SK-N-SH treated with all-trans-retinoic acid at 6 μM for 48 hours (cell line): ENCODE measurements around the gene SMIM9.

Experiments used
- ATAC-seq: fragments of 200-7000 bp; cut with Tn5 transposase; 3 replicates; pipeline ENCODE4 v1.9.1; 2020; ENCODE audit warnings: mild to moderate bottlenecking, moderate library complexity
- ARNTL ChIP-seq: fragments of 450-650 bp; formaldehyde crosslinking; IDR thresholded peaks from 2 replicates; pipeline ENCODE4 v1.5.0; 2020; ENCODE audit warnings: low read depth, mild to moderate bottlenecking, moderate library complexity, borderline replicate concordance
- BACH2 ChIP-seq: fragments of 250-450 bp; sonication (Bioruptor Pico); IDR thresholded peaks from 2 replicates; pipeline ENCODE4 v1.9.0; 2021; ENCODE audit warnings: mild to moderate bottlenecking, borderline replicate concordance
- CREB5 ChIP-seq: fragments of 250-450 bp; sonication (Bioruptor Pico); IDR thresholded peaks from 2 replicates; pipeline ENCODE4 v1.5.1; 2020; ENCODE audit warnings: low read depth, mild to moderate bottlenecking, moderate library complexity
- CSDC2 ChIP-seq: fragments of 250-450 bp; sonication (Bioruptor Pico); IDR thresholded peaks from 2 replicates; pipeline ENCODE4 v1.5.0; 2020; ENCODE audit warnings: mild to moderate bottlenecking, moderate library complexity
- ESRRG ChIP-seq: fragments of 250-450 bp; sonication (Bioruptor Pico); IDR thresholded peaks from 2 replicates; pipeline ENCODE4 v1.6.1; 2021; ENCODE audit warnings: mild to moderate bottlenecking
- GLIS3 ChIP-seq: fragments of 250-450 bp; sonication (Bioruptor Pico); IDR thresholded peaks from 2 replicates; pipeline ENCODE4 v1.5.0; 2020; ENCODE audit warnings: mild to moderate bottlenecking, moderate library complexity
- ISL1 ChIP-seq: fragments of 250-450 bp; sonication (Bioruptor Pico); IDR thresholded peaks from 2 replicates; pipeline ENCODE4 v2.1.2; 2022; ENCODE audit warnings: mild to moderate bottlenecking, moderate library complexity
- OSR1 ChIP-seq: fragments of 250-450 bp; sonication (Bioruptor Pico); IDR thresholded peaks from 2 replicates; pipeline ENCODE4 v1.8.0; 2022; ENCODE audit warnings: moderate library complexity, mild to moderate bottlenecking, inconsistent platforms
- PATZ1 ChIP-seq: fragments of 250-450 bp; sonication (Bioruptor Pico); IDR thresholded peaks from 2 replicates; pipeline ENCODE4 v1.8.0; 2020; ENCODE audit warnings: mild to moderate bottlenecking, moderate library complexity, borderline replicate concordance
- POU6F1 ChIP-seq: fragments of 250-450 bp; sonication (Bioruptor Pico); IDR thresholded peaks from 2 replicates; pipeline ENCODE4 v1.8.0; 2021; ENCODE audit warnings: low read depth, mild to moderate bottlenecking, moderate library complexity, borderline replicate concordance
- PPARA ChIP-seq: fragments of 250-450 bp; sonication (Bioruptor Pico); IDR thresholded peaks from 2 replicates; pipeline ENCODE4 v1.5.0; 2020; ENCODE audit warnings: mild to moderate bottlenecking, borderline replicate concordance
- RARB ChIP-seq: fragments of 250-450 bp; sonication (Bioruptor Pico); IDR thresholded peaks from 2 replicates; pipeline ENCODE4 v1.8.0; 2021; ENCODE audit warnings: mild to moderate bottlenecking, moderate library complexity
- SNAI2 ChIP-seq: fragments of 250-450 bp; sonication (Bioruptor Pico); IDR thresholded peaks from 2 replicates; pipeline ENCODE4 v1.5.0; 2020; ENCODE audit warnings: mild to moderate bottlenecking, moderate library complexity
- TCF4 ChIP-seq: fragments of 250-450 bp; sonication (Bioruptor Pico); IDR thresholded peaks from 2 replicates; pipeline ENCODE4 v1.8.0; 2021; ENCODE audit warnings: mild to moderate bottlenecking, moderate library complexity, borderline replicate concordance
- TOX ChIP-seq: fragments of 250-450 bp; sonication (Bioruptor Pico); IDR thresholded peaks from 2 replicates; pipeline ENCODE4 v1.8.0; 2021; ENCODE audit warnings: mild to moderate bottlenecking, moderate library complexity, borderline replicate concordance
- TSHZ2 ChIP-seq: fragments of 250-450 bp; sonication (Bioruptor Pico); IDR thresholded peaks from 2 replicates; pipeline ENCODE4 v1.5.0; 2020; ENCODE audit warnings: mild to moderate bottlenecking, moderate library complexity
- ZC3H10 ChIP-seq: fragments of 250-450 bp; sonication (Bioruptor Pico); IDR thresholded peaks from 2 replicates; pipeline ENCODE4 v1.5.1; 2021; ENCODE audit warnings: mild to moderate bottlenecking, moderate library complexity
- ZFP3 ChIP-seq: fragments of 250-450 bp; sonication (Bioruptor Pico); IDR thresholded peaks from 2 replicates; pipeline ENCODE4 v1.5.0; 2020; ENCODE audit warnings: mild to moderate bottlenecking, moderate library complexity
- ZFP30 ChIP-seq: fragments of 450-650 bp; formaldehyde crosslinking; IDR thresholded peaks from 2 replicates; pipeline ENCODE4 v1.5.0; 2022; ENCODE audit warnings: mild to moderate bottlenecking, moderate library complexity
- ZNF565 ChIP-seq: fragments of 450-650 bp; formaldehyde crosslinking; conservative IDR thresholded peaks from 2 replicates; pipeline ENCODE4 v1.5.0; 2020; ENCODE audit warnings: low read depth, mild to moderate bottlenecking, moderate library complexity
- ZNF70 ChIP-seq: fragments of 450-650 bp; formaldehyde crosslinking; IDR thresholded peaks from 2 replicates; pipeline ENCODE4 v1.5.0; 2020; ENCODE audit warnings: mild to moderate bottlenecking, moderate library complexity
- ZNF8 ChIP-seq: fragments of 450-650 bp; formaldehyde crosslinking; IDR thresholded peaks from 2 replicates; pipeline ENCODE4 v1.5.0; 2020; ENCODE audit warnings: mild to moderate bottlenecking, moderate library complexity

SMIM9 gene

GRCh38 chrX:154799556-154800348 lies 34.7 kb downstream of the SMIM9 start:
- no peak for TF ChIP-seq TOX (CRISPR knock-in tag)
- TF ChIP-seq TCF4 (CRISPR knock-in tag), result no peak
- no peak for TF ChIP-seq TSHZ2
- no peak for TF ChIP-seq ISL1 (CRISPR knock-in tag)
- no peak for TF ChIP-seq GLIS3
- TF ChIP-seq ARNTL (CRISPR knock-in tag), result no peak
- TF ChIP-seq ZNF8 (CRISPR knock-in tag), result no peak
- no peak for TF ChIP-seq RARB (CRISPR knock-in tag)
- no peak for TF ChIP-seq CSDC2 (CRISPR knock-in tag)
- TF ChIP-seq POU6F1, result no peak
- TF ChIP-seq SNAI2 (CRISPR knock-in tag), result no peak
- no peak for TF ChIP-seq PATZ1 (CRISPR knock-in tag)
- no peak for TF ChIP-seq PPARA
- TF ChIP-seq ZFP3, result no peak
- TF ChIP-seq ZFP30 (CRISPR knock-in tag), result no peak
- no peak for TF ChIP-seq ZC3H10 (CRISPR knock-in tag)
- no peak for TF ChIP-seq ESRRG
- peak; percentile 53 for ATAC-seq

GRCh38 chrX:154797006-154797405 lies 37.5 kb downstream of the SMIM9 start:
- no peak for ATAC-seq
- TF ChIP-seq ZC3H10 (CRISPR knock-in tag), result no peak
- no peak for TF ChIP-seq ARNTL (CRISPR knock-in tag)
- no peak for TF ChIP-seq GLIS3
- TF ChIP-seq, all 23 proteins: peak for 0

GRCh38 chrX:154795016-154795415 lies 39.4 kb downstream of the SMIM9 start:
- no peak for ATAC-seq
- TF ChIP-seq ZNF565 (CRISPR knock-in tag), result no peak
- no peak for TF ChIP-seq ZFP3
- TF ChIP-seq CREB5 (CRISPR knock-in tag), result no peak
- no peak for TF ChIP-seq RARB (CRISPR knock-in tag)
- TF ChIP-seq ZNF70, result no peak
- TF ChIP-seq ISL1 (CRISPR knock-in tag), result no peak
- no peak for TF ChIP-seq BACH2 (CRISPR knock-in tag)
- TF ChIP-seq GLIS3, result no peak
- TF ChIP-seq OSR1, result no peak
- TF ChIP-seq PATZ1 (CRISPR knock-in tag), result no peak
- no peak for TF ChIP-seq ZFP30 (CRISPR knock-in tag)
- TF ChIP-seq CSDC2 (CRISPR knock-in tag), result no peak
- TF ChIP-seq, all 23 proteins: peak for 0
